Spinal cord (tissue), 10 donors: Measurements from ENCODE around the gene ICAM1. TPM values are rescaled to one million over a fixed set of nuclear protein-coding genes. Genes with fewer than 3 reads are reported as not detected.

ENCODE experiments used
- DNase-seq, 6 donors: peaks; one replicate each; pipeline versions ENCODE4 v3.0.0 to v3.0.0-alpha.2; 2013 to 2015; ENCODE audit warnings: low spot score in 6 of 6, low read depth in 4 of 6
- H3K27ac ChIP-seq: one replicate; pipeline ENCODE4 v1.5.1; 2013; ENCODE audit warnings: low read depth, low read length, control low read depth
- H3K27me3 ChIP-seq: one replicate; pipeline ENCODE4 v1.6.1; 2013; ENCODE audit warnings: low read length; ENCODE audit not compliant: control insufficient read depth, insufficient read depth
- H3K36me3 ChIP-seq: one replicate; pipeline ENCODE4 v1.6.1; 2013; ENCODE audit warnings: low read length; ENCODE audit not compliant: control insufficient read depth, insufficient read depth
- H3K4me1 ChIP-seq: one replicate; pipeline ENCODE4 v1.6.1; 2013; ENCODE audit warnings: low read length; ENCODE audit not compliant: control insufficient read depth, insufficient read depth
- H3K4me3 ChIP-seq: one replicate; pipeline ENCODE4 v1.5.1; 2013; ENCODE audit warnings: low read depth, low read length, control low read depth
- H3K9me3 ChIP-seq: one replicate; pipeline ENCODE4 v1.6.1; 2013; ENCODE audit warnings: low read length; ENCODE audit not compliant: control insufficient read depth, insufficient read depth
- WGBS: methylation state at CpG from one replicate; pipeline ENCODE4 v1.1.5; 2013; ENCODE audit warnings: missing lambda C conversion rate; ENCODE audit not compliant: insufficient coverage; 5-methylcytosine and 5-hydroxymethylcytosine counted together
- long read RNA-seq, 4 donors: transcript quantifications; one replicate each; lab custom pipeline, GENCODE V29; 2026
- polyA plus RNA-seq, 2 donors: library from polyadenylated mRNA; unstranded; fragments of 120-200 nt; gene quantifications; one replicate each; pipeline ENCODE4 v1.2.1, GENCODE V29; 2013; ENCODE audit not compliant: insufficient read length in 2 of 2
- total RNA-seq, 2 donors: library from RNA; depleted of rRNA in 1 of 2; stranded (reverse); fragments of 120-200 nt in 1 of 2; fragments of >200 nt in 1 of 2; gene quantifications; one replicate each; pipeline versions ENCODE4 v1.2.3 to v1.2.4, GENCODE V29; 2013 to 2014
- donor health status: healthy.

Gene ICAM1, protein sequence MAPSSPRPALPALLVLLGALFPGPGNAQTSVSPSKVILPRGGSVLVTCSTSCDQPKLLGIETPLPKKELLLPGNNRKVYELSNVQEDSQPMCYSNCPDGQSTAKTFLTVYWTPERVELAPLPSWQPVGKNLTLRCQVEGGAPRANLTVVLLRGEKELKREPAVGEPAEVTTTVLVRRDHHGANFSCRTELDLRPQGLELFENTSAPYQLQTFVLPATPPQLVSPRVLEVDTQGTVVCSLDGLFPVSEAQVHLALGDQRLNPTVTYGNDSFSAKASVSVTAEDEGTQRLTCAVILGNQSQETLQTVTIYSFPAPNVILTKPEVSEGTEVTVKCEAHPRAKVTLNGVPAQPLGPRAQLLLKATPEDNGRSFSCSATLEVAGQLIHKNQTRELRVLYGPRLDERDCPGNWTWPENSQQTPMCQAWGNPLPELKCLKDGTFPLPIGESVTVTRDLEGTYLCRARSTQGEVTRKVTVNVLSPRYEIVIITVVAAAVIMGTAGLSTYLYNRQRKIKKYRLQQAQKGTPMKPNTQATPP
- total RNA-seq = 10 to 100 TPM in 1 of 2 donors, 1 to 10 TPM in 1; 5.7 to 10.4 TPM
- polyA plus RNA-seq = 1 to 10 TPM; 2.5 to 3.0 TPM
- long read RNA-seq, donor 1 = 0 reads
- long read RNA-seq, donor 2 = 0 reads
- long read RNA-seq, donor 3, partial matches to known transcripts = 5 of 5 reads
- long read RNA-seq, donor 3, other reads (novel, unspliced or antisense) = 0 of 5 reads
- long read RNA-seq, donor 4, partial matches to known transcripts = 0 of 2 reads
- long read RNA-seq, donor 4, other reads (novel, unspliced or antisense) = 0 of 2 reads

DNA sequence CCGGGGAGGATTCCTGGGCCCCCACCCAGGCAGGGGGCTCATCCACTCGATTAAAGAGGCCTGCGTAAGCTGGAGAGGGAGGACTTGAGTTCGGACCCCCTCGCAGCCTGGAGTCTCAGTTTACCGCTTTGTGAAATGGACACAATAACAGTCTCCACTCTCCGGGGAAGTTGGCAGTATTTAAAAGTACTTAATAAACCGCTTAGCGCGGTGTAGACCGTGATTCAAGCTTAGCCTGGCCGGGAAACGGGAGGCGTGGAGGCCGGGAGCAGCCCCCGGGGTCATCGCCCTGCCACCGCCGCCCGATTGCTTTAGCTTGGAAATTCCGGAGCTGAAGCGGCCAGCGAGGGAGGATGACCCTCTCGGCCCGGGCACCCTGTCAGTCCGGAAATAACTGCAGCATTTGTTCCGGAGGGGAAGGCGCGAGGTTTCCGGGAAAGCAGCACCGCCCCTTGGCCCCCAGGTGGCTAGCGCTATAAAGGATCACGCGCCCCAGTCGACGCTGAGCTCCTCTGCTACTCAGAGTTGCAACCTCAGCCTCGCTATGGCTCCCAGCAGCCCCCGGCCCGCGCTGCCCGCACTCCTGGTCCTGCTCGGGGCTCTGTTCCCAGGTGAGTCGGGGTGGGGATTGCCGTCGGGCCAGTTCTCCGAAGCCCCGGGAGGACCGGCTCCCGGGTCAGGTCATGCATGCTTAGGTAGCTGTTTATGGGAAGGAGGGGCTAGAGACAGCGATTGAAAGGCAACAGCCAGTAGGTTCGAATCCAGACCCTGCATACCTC is at the start of gene ICAM1:
TSS of gene ICAM1 (plus strand) at position 505 of the 779 bp plus-strand sequence. CDS start at position 545, 40 bp downstream.
- Histone ChIP-seq H3K4me3 (peak within 1 kb of the TSS; percentile 38), H3K4me1 (peaks cover 20% of the 10 kb centered on the region), H3K27me3 (peaks cover 47% of the 10 kb centered on the region), H3K36me3 (no peaks in the 10 kb centered on the region), H3K9me3 (no peaks in the 10 kb centered on the region), H3K27ac (peak within 1 kb of the TSS; percentile 52)
- peak in 1 of 6 donors; percentile 56 for DNase-seq
- WGBS = 2% methylated on average over 48 of the region's 51 CpGs

DNA sequence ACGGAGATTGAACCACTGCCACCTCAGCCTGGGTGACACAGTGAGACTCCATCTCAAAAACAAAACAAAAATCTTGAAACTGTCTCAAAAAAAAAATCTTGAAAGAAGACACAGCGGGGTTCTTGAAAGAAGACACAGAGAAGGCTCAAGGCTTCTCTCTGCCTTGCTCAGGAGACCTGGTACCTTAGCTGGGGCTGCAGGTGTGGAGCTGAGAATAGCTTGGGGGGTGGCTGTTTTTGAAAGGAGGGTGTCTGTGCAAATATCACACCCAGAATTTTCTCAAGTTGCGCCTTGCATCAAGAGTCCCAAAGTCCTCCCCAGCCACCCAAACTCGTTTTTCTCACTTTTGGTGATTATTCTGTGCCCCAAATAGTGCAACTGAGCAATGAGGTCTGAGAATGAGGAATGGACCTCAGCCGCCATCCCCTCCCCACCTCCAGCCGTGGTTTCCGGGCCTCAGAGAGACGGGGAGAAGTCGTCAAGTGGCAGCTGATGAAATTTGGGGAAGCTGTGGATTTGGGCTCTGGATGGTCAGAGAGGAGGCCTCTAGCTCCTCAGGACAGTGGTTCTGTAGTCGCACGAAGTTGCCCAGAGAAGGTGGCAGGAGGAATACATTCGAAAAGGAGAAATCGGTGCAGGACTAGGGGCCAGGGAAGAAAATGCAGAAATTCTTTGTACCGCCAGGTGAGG is 48.6 kb upstream of the ICAM1 start:
- no peak overlapping the region for H3K4me3 ChIP-seq
- H3K36me3 ChIP-seq = peaks cover 27% of the 10 kb centered on the region
- 92% methylated on average over 10 of the region's 14 CpGs for WGBS
- H3K4me1 ChIP-seq = peaks cover 18% of the 10 kb centered on the region
- no peak overlapping the region for H3K27ac ChIP-seq
- H3K9me3 ChIP-seq = no peaks in the 10 kb centered on the region
- H3K27me3 ChIP-seq = no peaks in the 10 kb centered on the region
- DNase-seq = no peak

DNA sequence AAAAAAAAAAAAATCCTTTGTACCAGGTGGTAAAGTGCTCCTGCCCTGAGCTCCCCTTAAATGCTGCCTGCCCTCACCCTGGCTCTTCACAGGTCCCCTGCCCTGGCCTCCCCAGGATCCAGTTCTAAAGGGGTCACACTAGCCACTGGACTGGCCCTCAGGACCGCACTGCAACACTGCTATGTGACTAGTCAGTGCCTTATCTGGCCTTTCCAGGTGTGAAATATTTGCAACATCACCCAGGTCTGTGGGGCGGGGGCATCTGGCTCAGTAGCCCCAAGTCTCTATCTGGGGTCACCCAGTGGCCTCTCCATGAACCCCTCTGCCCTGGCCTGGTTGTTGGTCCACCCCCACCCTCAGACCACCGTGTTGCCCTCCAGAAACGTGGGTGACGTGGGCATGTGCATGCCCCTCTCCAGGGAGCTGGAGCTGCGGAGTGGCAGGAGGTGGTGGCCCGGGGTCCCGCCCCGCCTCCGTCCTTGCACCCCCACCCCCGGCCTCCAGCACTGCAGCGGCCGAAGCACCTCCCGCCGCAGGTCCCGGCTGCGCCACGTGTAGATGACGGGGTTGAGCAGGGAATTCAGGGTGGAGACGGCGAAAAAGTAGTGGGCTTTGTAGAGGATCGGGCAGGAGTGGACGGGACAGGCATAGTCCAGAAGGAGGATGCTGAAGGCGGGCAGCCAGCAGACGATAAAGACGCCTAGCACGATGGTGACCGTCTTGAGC is 47.3 kb upstream of the ICAM1 start:
- H3K36me3 ChIP-seq = peaks cover 31% of the 10 kb centered on the region
- 94% methylated on average over 20 of the region's 28 CpGs for WGBS

DNA sequence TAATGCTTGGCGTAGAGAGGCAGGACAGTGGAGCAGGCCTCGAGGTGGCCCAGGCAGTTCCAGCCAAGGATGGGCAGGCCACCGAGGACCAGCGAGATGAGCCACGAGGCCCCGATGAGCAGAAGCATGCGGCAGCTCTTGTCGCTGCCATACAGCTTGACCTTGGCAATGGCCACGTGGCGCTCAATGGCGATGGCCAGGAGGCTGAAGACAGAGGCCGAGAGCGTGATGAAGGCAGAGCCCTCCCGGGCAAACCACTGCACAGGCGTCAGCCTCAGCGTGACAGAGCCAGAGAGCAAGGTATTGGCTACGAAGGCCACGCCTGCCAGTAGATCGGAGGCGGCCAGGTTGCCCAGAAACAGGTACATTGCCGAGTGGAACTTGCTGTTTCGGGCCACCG is 46.6 kb upstream of the ICAM1 start:
- no peak overlapping the region for H3K27ac ChIP-seq
- H3K27me3 ChIP-seq = no peaks in the 10 kb centered on the region
- peaks cover 34% of the 10 kb centered on the region for H3K4me1 ChIP-seq
- no peaks in the 10 kb centered on the region for H3K9me3 ChIP-seq
- H3K36me3 ChIP-seq = peaks cover 31% of the 10 kb centered on the region
- H3K4me3 ChIP-seq = no peak overlapping the region
- no peak for DNase-seq
- WGBS = 96% methylated on average over 23 of the region's 23 CpGs

More for the DNA sequence above, 47.3 kb upstream of the ICAM1 start:
- Histone ChIP-seq H3K27me3 (no peaks in the 10 kb centered on the region), H3K27ac (no peak overlapping the region), H3K4me1 (peaks cover 30% of the 10 kb centered on the region), H3K4me3 (no peak overlapping the region), H3K9me3 (no peaks in the 10 kb centered on the region)
- DNase-seq = no peak

DNA sequence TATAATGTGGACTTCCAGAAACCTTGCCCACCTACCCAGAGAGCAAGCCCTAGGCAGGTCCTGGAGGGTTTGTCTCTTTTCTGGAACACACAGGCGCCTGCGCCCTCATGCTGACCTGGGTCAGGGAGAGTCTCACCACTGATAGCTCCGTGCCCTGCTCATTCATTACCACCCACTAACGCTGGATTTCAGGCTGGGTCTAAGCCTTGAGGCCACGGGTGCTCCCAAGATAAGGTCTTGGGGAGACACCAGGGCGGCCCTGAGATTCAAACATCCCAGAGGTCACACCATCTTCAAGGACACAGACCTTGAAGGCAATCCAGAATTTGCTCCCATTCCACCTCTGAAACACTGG is 44.9 kb upstream of the ICAM1 start:
- DNase-seq = no peak
- Histone ChIP-seq H3K36me3 (peaks cover 31% of the 10 kb centered on the region), H3K27me3 (no peaks in the 10 kb centered on the region), H3K4me3 (no peak overlapping the region), H3K27ac (peak overlapping the region; percentile 91), H3K9me3 (no peaks in the 10 kb centered on the region), H3K4me1 (peaks cover 46% of the 10 kb centered on the region)
- 91% methylated on average over 4 of the region's 6 CpGs for WGBS

DNA sequence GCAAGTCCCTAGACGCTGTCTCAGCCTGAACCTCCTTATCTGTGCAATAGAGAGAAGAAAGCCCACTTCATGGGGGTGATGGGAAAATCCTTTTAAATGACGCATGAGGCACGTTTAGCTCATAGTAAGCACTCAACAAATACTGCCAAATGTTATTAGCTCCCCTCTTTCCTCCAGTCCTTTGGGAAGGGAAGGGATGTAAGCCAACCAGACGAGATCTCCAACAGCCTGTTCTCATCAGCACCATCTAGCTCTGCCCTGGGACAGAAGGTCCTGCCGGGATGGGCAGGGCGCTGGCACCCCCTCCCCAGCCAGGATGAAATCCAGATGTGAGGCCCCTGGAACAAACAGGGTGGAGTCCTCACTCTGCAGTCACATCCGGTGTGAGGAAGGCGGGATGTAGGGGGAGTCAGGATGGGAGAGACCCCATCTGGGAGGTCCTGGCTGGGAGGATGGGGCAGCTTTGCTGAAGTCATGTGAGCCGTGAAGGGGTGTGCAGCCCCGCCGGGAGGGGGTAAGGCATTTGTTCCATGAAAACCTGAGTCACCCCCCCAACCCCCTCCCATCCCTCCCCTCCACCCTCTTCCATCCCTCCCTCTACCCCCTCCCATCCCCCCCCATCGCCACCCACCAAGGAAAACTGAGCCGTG is 44.4 kb upstream of the ICAM1 start:
- peaks cover 46% of the 10 kb centered on the region for H3K4me1 ChIP-seq
- H3K4me3 ChIP-seq = peak overlapping the region; percentile 12
- H3K9me3 ChIP-seq = no peaks in the 10 kb centered on the region
- no peaks in the 10 kb centered on the region for H3K27me3 ChIP-seq
- peak overlapping the region; percentile 91 for H3K27ac ChIP-seq
- H3K36me3 ChIP-seq = peaks cover 28% of the 10 kb centered on the region
- WGBS = 30% methylated on average over 3 of the region's 13 CpGs
- peak in 1 of 6 donors; percentile 53 for DNase-seq

DNA sequence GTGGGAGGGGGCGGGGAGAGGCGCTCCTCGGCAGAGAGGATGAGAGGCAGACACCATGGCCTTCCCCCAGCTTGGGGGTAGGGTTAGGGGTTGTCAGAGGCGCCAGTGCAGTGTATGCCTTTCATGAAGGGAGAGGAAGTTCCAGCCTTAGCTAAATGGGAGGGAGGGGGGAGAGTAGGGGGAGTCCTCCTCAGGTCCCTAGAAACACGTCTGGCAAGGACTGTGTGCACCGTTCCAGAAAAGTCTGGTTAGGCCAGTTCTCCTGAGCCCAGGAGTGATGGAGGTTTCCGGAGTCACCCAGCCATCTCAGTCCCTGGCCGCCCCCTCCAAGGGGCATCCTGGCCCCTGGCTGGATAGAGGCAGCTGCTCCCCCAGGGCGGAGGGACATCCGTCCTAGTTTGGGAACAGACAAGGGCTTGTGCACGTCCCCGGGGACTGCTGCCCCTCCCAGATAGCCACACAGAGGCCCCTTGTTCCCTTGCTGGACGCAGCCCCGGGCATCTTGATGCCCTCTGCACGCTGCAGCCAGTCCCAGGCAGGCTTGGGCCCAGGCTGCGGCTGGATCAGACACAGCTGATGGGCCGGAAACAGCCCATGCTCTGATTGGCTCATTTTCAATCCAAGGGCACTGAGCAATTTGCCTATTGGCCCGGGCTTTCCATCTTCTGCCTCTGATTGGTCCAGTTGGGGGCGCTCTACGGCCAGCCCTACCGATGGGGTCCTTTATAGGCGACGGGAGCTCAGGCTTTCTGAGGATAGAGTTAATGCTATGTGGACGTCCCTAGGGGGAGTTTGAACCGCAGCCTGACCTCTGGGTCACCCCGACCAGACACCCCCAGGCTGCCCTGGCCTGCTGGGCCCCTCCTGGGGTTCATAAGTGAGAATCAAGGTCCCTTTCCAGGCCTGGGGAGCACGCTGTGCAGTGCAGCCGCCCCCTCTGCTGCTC is 43.6 kb upstream of the ICAM1 start:
- H3K36me3 ChIP-seq = peaks cover 28% of the 10 kb centered on the region
- H3K27me3 ChIP-seq = no peaks in the 10 kb centered on the region
- DNase-seq = peak in 2 of 6 donors; percentile 67 to 81
- H3K9me3 ChIP-seq = no peaks in the 10 kb centered on the region
- H3K4me1 ChIP-seq = peaks cover 46% of the 10 kb centered on the region
- WGBS = 59% methylated on average over 23 of the region's 28 CpGs
- peak overlapping the region; percentile 12 for H3K4me3 ChIP-seq
- peak overlapping the region; percentile 88 for H3K27ac ChIP-seq

DNA sequence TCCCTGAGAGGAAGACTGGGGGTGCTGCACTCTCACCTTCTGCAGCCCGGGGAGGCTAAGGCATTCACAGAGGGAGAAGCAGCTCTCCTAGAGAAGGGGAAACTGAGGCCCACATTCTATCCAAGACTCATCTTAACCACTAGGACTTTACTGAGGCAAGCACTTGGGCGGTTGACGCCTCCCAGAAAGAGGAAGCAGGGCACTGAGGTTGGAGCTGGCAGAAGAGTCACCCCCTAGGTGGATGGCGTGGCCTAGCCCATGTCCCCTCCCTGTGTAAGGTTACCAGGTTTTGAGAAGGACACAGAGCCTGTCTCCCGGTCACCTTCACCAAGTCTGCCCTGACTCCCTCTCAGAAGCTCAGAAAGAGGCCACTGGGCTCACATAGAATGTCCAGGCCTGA is 42.5 kb upstream of the ICAM1 start:
- Histone ChIP-seq H3K36me3 (peaks cover 20% of the 10 kb centered on the region), H3K27ac (no peak overlapping the region), H3K4me3 (no peak overlapping the region), H3K27me3 (no peaks in the 10 kb centered on the region), H3K4me1 (peaks cover 46% of the 10 kb centered on the region), H3K9me3 (no peaks in the 10 kb centered on the region)
- no peak for DNase-seq
- WGBS = 82% methylated on average over 3 of the region's 5 CpGs
